Dermis blood vessel endothelial cell (primary cell): ENCODE results near the gene ST3GAL3. TPM values are rescaled to one million over a fixed set of nuclear protein-coding genes. Genes with fewer than 3 reads are reported as not detected.
A peak's percentile ranks its signal among the peaks of the same experiment; 100 is the strongest.

Source experiments
- DNase-seq: peaks from one replicate; pipeline ENCODE4 v3.0.0; 2010
- total RNA-seq: library from RNA; depleted of rRNA; stranded (reverse); fragments of >200 nt; gene quantifications from 2 replicates; pipeline ENCODE4 v1.2.3, GENCODE V29; 2014

ST3GAL3 gene
- total RNA-seq, 1 donor from 2014 or later: 14.6 TPM

GRCh38 chr1:43853161-43853921 lies 146.0 kb downstream of the ST3GAL3 start:
- DNase-seq: peak; percentile 85

- no peak for DNase-seq
Measured at GRCh38 chr1:43854473-43854872, 147.1 kb downstream of the ST3GAL3 start.

GRCh38 chr1:43856188-43856587 lies 148.9 kb downstream of the ST3GAL3 start:
- DNase-seq: no peak

GRCh38 chr1:43857163-43857562 lies 149.8 kb downstream of the ST3GAL3 start:
- no peak for DNase-seq

- no peak for DNase-seq
Measured at GRCh38 chr1:43858324-43858723, 151.0 kb downstream of the ST3GAL3 start.

GRCh38 chr1:43861337-43861736 lies 154.0 kb downstream of the ST3GAL3 start:
- peak; percentile 74 for DNase-seq

- DNase-seq: no peak
Measured at GRCh38 chr1:43861988-43862735, 154.8 kb downstream of the ST3GAL3 start.

- no peak for DNase-seq
Measured at GRCh38 chr1:43864111-43865045, 157.0 kb downstream of the ST3GAL3 start.

- DNase-seq: no peak
Measured at GRCh38 chr1:43866201-43866600, 158.9 kb downstream of the ST3GAL3 start.

GRCh38 chr1:43867976-43868740 lies 160.8 kb downstream of the ST3GAL3 start:
- DNase-seq: no peak

GRCh38 chr1:43868741-43869067 lies 161.4 kb downstream of the ST3GAL3 start:
- peak; percentile 29 for DNase-seq

- no peak for DNase-seq
Measured at GRCh38 chr1:43870306-43870705, 163.0 kb downstream of the ST3GAL3 start.

GRCh38 chr1:43871181-43871910 lies 164.0 kb downstream of the ST3GAL3 start:
- no peak for DNase-seq

GRCh38 chr1:43872280-43872679 lies 164.9 kb downstream of the ST3GAL3 start:
- no peak for DNase-seq

- DNase-seq: no peak
Measured at GRCh38 chr1:43873851-43874250, 166.5 kb downstream of the ST3GAL3 start.

GRCh38 chr1:43874716-43875115 lies 167.4 kb downstream of the ST3GAL3 start:
- no peak for DNase-seq

- no peak for DNase-seq
Measured at GRCh38 chr1:43875331-43875730, 168.0 kb downstream of the ST3GAL3 start.

GRCh38 chr1:43877101-43877500 lies 169.8 kb downstream of the ST3GAL3 start:
- DNase-seq: no peak

- no peak for DNase-seq
Measured at GRCh38 chr1:43878440-43878839, 171.1 kb downstream of the ST3GAL3 start.

- no peak for DNase-seq
Measured at GRCh38 chr1:43878854-43879253, 171.5 kb downstream of the ST3GAL3 start.

GRCh38 chr1:43879414-43879813 lies 172.1 kb downstream of the ST3GAL3 start:
- no peak for DNase-seq

- DNase-seq: no peak
Measured at GRCh38 chr1:43879996-43880395, 172.7 kb downstream of the ST3GAL3 start.
